ENCODE measurements around the gene DNMBP. TPM values are rescaled to one million over a fixed set of nuclear protein-coding genes. Genes with fewer than 3 reads are reported as not detected.

DNMBP gene
- total RNA-seq, 4 donors from 2014 or later, result 11.7 to 17.4 (median 13.4) TPM

DNA sequence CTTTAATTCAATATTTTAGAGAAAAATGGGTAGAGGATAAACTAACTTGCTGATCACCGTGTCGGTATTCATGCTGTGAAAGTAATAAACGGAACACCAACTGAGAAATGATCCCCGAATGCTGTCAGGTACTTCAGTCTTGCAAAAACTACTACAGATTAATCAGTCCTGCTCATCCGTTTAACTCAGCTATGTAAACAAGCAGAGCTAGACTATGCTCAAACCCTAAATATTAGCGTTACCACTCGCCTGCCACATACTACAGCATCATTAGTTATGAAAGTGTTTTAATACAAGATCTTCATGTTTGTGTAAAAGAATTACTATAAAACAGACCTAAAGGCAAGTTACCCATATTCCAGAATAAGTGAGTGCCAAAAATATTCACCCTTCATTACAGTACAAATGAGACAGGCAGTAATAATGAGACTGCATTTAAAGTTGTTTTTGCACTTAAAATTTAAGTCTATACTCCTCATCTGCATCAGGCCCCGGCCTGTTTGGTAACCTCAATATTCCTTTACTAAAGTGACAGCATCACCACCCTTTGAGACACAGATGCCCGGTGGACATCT lies 952 bp downstream of the DNMBP start:
- Histone ChIP-seq H3K4me1 (peaks cover 19% of the 10 kb centered on the region in 2 donors), H3K4me3 (replicated peaks in 1 of 3) (peak overlapping the region in 2 of 3 donors; percentile 56 to 78), H3K36me3 (no peaks in the 10 kb centered on the region), H3K27ac (peak overlapping the region; percentile 22 to 86 (median 57)), H3K27me3 (no peaks in the 10 kb centered on the region), H3K9me3 (no peaks in the 10 kb centered on the region)
- TF ChIP-seq CTCF (IDR thresholded peaks at IDR 0.05) (no peak), POLR2A (IDR thresholded peaks at IDR 0.05) (no peak)
- intact Hi-C loops (cut with DNase I), result loop anchor here (2.0 kb wide), 1 partner anchor 38 kb away; no protein-coding TSS in a partner anchor
- DNase-seq, result no peak
- 20 to 32% methylated on average over 9 of the region's 9 CpGs for WGBS, 2 donors

DNA sequence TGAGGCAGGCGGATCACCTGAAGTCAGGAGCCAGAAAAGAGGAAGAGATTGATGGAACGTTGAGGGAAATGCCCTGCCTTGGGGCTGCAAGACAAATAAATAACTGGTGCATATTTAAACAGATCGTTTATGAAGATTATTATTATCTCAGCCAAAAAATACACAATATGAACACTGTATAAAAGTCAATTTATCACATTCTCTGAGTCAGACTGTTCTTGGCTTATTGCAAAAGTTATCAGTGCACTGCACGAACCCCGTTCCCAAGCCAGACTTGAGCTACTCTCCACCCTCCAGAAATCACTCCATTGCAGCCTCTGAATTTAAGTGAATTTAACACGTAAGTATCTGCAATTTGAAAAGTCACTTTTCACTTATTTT lies 1.6 kb downstream of the DNMBP start:
- intact Hi-C loops (cut with DNase I), result loop anchor here (2.0 kb wide), 1 partner anchor 39 kb away; no protein-coding TSS in a partner anchor
- TF ChIP-seq POLR2A (IDR thresholded peaks at IDR 0.05) (no peak), CTCF (IDR thresholded peaks at IDR 0.05) (no peak)
- WGBS, 2 donors, result 65 to 70% methylated on average over 6 of the region's 6 CpGs
- Histone ChIP-seq H3K27ac (peak overlapping the region in 1 of 3 donors; percentile 86), H3K27me3 (no peaks in the 10 kb centered on the region), H3K9me3 (no peaks in the 10 kb centered on the region), H3K4me1 (peaks cover 19 to 24% of the 10 kb centered on the region in 2 donors), H3K36me3 (no peaks in the 10 kb centered on the region), H3K4me3 (replicated peaks in 1 of 3) (no peak overlapping the region)
- no peak for DNase-seq

- Histone ChIP-seq H3K27me3 (no peaks in the 10 kb centered on the region), H3K4me3 (replicated peaks in 1 of 3) (no peak overlapping the region), H3K27ac (peak overlapping the region in 1 of 3 donors; percentile 86), H3K36me3 (no peaks in the 10 kb centered on the region), H3K9me3 (no peaks in the 10 kb centered on the region), H3K4me1 (peaks cover 19 to 24% of the 10 kb centered on the region in 2 donors)
- DNase-seq, result no peak
- intact Hi-C loops (cut with DNase I), result loop anchor here (2.0 kb wide), 1 partner anchor 39 kb away; no protein-coding TSS in a partner anchor
- 75 to 76% methylated on average over 10 of the region's 10 CpGs for whole genome bisulfite sequencing, 2 donors
- TF ChIP-seq CTCF (IDR thresholded peaks at IDR 0.05) (no peak), POLR2A (IDR thresholded peaks at IDR 0.05) (no peak)
Observed at GRCh38 chr10:100007231-100008141, 2.3 kb downstream of the DNMBP start.

- intact Hi-C loops (cut with DNase I), result no loop called here
- no peak for DNase-seq
- H3K27me3 ChIP-seq, result no peaks in the 10 kb centered on the region
- no peak overlapping the region for H3K4me3 ChIP-seq (replicated peaks in 1 of 3)
- H3K36me3 ChIP-seq, result no peaks in the 10 kb centered on the region
- no peaks in the 10 kb centered on the region for H3K9me3 ChIP-seq
- H3K27ac ChIP-seq, result peak overlapping the region in 2 of 3 donors; percentile 29 to 86
- H3K4me1 ChIP-seq, result peaks cover 19 to 24% of the 10 kb centered on the region in 2 donors
- no peak for TF ChIP-seq POLR2A (IDR thresholded peaks at IDR 0.05)
- TF ChIP-seq CTCF (IDR thresholded peaks at IDR 0.05), result no peak
- 65 to 69% methylated on average over 4 of the region's 4 CpGs for WGBS, 2 donors
Observed at GRCh38 chr10:100006243-100006886, 3.4 kb downstream of the DNMBP start.

All from thyroid gland (tissue), 4 donors.